GM19043 (cell line): ENCODE data around the gene LCNL1.
"Not testable (repeated sequence)": the region's sequence is repeated elsewhere in the genome, so short reads cannot be mapped to it uniquely, and the experiment has no call there.

Experiments used
- ATAC-seq: cut with Tn5 transposase; IDR thresholded peaks from one replicate; pipeline ENCODE4 v1.9.1; 2021; ENCODE audit warnings: low read depth; ENCODE audit not compliant: unreplicated experiment

LCNL1 gene

DNA sequence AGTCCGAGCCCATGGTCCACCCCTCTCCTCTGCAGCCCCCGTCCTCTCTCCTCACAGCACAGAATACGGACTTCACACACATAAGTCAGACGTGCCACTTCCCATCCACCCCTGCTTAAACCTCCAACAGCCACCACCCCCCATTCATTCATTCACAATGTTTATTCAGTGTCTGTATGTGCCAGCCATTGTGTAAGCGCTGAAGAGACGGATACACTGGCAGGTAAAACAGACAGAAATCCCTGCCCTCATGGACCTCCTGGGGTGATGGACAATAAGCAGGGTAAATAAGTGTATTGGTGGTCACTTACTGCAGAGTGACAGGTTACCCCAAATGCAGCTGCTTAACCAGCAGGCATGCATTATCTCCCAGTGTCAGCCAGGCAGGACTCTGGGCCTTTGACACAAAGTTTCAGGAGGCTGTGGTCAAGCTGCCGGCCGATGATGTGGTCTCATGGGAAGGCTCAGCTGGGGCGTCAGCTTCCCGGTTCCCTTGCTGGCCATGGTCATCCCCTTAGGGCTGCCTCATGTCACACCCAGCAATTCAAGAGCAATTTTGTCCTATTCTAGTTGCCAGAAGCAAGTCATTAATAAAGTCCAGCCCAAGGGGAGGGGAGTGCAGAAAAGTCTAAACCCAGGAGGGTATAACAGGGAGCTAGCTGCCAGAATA is 7.6 kb downstream of the LCNL1 start:
- no peak for ATAC-seq

DNA sequence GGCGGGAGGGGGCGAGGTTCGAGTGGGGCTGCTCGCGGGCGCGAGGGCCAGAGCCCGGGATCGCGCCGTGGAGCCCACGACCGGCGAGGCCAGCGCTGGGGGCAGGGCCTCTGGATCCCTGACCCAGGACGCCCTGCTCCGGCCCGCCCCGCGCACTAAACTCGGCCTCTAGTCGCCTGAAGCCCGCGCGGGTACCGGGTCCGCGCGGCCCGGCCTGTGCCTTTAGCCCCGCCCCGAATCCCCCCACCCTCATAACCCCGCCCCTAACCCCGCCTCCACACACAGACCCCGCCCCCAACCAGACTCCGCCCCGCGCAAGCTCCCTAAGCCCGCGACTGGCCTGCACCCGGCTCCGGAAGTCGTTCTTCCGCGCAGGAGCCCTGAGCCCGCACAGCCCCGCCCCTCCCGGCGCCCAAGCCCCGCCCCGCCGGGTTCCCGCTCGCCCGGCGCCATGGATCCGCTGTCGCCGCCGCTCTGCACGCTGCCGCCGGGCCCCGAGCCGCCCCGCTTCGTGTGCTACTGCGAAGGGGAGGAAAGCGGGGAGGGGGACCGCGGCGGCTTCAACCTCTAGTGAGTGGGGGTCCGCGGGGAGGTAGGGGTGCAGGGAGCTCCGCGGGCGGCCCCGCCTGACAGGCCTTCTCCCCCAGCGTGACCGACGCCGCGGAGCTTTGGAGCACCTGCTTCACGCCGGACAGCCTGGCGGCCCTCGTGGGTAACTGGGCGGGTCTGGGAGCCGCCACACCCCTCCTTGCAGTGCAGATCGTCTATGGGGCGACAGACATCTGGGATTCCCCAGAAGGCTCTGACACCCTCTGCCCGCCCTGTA is 9.4 kb downstream of the LCNL1 start, which contains the start of gene PAXX:
TSS of gene PAXX (plus strand) at position 430 of the 826 bp plus-strand sequence. CDS start at position 452, 22 bp downstream.
- peak; percentile 68 for ATAC-seq

GRCh38 chr9:136992819-136993369 is 10.1 kb downstream of the LCNL1 start:
- no peak for ATAC-seq

DNA sequence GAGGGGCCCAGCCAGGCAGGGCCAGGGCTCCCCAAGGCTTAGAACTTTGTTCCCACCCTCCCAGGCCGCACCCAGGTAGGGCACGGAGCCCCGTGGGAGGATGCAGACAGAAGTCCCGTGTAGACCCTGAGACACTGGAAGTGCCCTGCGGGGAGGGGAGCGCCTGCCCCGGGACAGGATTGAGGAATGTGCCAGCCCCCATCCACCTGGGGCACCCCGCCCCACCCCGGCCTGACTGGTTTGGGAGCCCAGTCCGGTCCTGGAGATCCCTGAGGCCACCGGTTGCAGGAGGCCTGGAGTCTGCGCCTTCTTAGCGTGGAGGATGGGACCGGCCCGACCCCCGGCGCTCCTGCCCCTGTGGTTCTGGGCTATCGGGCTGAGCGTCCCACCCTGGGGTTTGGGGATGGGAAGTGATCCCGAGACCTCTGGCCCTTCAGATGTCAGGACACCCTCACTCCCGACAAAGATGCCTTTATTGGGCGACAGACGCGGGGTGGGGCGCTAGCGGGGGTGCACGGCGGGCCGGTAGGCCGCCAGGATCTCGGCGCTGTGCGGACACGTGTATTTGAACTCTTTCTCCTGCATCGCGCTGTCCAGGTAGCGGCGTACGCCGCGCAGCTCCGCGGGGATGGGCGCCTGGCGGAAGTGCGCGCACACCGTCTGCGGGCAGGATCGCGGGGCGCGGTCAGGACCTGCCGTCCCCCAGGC is 11.5 kb downstream of the LCNL1 start:
- ATAC-seq = no peak

DNA sequence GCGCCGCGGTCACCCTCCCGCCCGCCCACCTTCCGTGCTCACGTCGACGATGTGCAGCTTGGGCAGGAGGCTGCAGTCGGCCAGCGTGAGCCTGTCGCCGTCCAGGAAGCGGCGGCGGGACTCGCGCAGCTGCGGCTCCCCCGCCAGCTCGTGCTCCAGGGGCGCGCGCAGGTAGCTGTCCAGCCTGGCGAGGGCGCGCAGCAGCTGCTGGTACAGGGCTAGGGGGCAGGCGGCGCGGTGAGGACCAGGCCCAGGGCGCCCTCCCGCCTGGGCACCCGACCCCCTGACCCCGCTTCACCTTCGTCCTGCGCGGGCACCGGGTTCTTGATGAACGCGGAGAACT is 12.1 kb downstream of the LCNL1 start:
- ATAC-seq = no peak

DNA sequence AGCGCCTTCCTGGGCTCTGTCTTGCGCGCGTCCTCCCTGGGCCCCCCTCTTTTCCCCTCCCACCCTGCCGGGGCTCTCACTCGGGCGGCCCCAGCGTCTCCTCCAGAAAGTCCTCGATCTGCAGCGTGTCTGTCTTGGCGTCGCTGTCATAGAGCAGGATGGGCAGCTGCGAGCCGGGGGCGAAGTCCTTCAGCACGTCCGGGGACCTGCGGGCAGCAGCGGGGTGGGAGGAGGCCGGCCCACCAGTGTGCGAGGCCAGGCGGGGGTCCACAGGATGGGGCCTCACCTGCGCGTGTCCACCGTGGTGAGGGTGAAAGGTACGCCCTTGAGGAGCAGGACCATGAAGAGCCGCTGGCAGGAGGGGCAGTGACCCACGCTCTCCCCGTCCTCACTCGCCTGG is 12.6 kb downstream of the LCNL1 start:
- ATAC-seq = no peak

DNA sequence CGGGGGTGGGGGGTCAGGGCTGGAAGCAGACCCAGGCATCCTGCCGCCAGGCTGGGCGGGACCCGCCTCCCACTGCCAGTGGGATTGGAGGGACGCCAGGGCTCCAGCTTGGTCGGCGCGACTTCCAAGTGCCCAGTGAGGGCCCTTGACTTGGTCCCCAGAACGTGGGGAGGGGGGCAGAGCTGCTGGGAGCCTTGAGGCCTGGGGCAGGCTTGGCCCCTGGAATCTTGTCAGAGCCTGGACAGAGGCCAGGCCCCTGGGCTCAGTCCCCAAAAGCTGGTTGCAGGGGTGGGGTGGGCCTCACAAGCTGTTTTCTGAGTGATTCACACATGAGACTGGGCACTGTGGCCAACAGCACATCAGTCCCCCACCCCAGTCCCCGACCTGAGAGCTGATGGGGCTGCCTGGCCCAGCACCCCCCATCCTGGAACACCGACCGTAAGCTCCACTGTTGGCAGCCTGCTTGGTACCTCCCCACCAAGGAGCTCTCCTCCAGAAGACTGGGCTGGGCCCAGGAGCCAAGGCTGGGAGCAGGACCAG is 13.0 kb downstream of the LCNL1 start:
- ATAC-seq = no peak

DNA sequence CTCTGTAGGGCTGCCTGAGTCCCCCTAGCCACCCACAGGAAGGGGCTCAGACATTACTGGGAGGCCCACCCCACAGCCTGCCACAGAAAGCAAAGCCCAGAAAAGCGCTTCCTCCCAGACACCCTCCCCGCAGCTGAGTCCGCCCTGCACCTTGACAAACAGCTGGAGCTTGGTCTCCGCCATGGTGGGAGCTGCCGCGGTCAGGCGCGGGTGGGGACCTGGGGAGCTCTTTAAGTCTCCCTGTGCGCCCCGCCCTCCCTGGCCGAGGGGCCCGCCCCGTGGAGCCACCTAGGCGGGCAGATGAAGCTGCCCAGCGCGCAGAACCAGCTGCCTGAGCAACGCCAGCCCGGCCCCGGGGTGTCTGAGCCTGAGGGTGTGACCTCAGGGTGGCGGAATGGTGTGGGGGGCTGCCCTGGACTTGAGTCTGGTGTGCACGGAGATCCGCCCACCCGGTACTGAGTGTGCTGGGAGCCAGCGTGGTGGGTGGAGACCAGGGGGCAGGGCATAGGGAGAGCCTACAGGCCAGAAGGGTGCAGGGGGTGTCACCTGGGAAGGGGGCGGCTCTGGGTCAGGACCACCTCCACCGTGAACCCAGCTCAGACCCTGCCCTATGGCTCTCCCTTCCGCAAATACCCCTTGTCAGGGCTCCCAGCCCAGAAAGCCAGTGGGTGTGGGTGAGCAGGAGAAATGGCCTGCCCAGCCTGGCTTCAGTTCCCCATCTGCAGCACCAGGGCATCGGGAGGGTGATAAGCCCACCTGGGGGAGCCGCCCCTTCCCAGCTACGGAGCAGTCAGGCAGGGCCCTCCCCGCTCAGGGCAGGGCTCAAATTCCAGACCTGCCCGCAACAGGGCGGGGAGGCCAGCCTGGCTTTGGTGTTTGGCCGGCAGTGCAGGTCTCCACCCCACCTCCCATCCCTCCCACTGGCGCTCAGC is 13.8 kb downstream of the LCNL1 start, which contains the start of gene CLIC3:
TSS of gene CLIC3 (minus strand) at position 208 of the 932 bp plus-strand sequence. CDS start at position 183, 25 bp downstream.
- no peak for ATAC-seq

GRCh38 chr9:136997371-136997770 is 14.6 kb downstream of the LCNL1 start:
- ATAC-seq = no peak

- no peak for ATAC-seq
These were observed 15.0 kb downstream of the LCNL1 start for GRCh38 chr9:136997830-136998234.

- ATAC-seq = peak; percentile 67
These were observed 17.6 kb downstream of the LCNL1 start for GRCh38 chr9:137000177-137000930.

- ATAC-seq = no peak
These were observed 19.3 kb downstream of the LCNL1 start for GRCh38 chr9:137001857-137002645.

- ATAC-seq = no peak
These were observed 19.9 kb downstream of the LCNL1 start for GRCh38 chr9:137002646-137003041.

- not testable (repeated sequence) for ATAC-seq
These were observed 21.5 kb downstream of the LCNL1 start for GRCh38 chr9:137004285-137004684.

GRCh38 chr9:137006116-137007003 is 23.6 kb downstream of the LCNL1 start:
- no peak for ATAC-seq

DNA sequence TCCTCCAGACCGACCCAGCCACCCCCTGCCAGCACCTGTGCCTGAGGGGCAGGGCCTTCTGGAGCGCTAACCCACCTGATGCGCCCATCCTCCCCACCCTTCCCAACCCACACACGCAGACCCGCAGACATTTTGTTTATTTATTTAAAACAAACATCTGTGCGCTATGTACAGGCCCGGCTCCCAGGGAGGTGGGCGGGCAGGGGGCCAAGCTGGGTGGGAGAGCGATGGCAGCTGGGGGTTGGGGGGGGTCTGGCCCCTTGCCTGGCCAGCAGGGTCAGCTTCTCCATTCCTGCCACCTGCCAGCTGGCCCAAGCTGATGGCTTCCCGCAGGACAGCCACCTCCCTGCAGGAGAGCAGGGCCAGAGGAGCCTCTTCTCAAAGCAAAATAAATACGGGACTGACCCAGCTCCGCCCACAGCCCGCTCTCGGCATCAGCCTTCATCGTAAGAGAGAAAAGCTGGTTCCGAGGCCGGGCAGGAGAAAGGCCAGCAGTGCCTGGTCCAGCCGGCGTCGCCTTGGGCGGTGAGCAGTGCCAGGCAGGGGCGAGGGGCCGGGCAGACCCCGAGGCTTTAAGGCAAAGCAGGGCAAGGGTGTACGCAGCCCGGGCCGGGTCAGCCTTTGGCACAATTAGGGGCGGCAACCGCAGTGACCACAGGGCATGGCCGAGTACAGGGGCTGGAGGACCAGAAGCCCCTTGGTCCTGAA is 24.5 kb downstream of the LCNL1 start:
- ATAC-seq = no peak
